Suprapubic skin (tissue), 3 donors: ENCODE measurements around the gene MAD1L1.

Source experiments
- CTCF ChIP-seq, 2 donors: fragments of 200-600 bp in 1 of 2; fragments of 450-650 bp in 1 of 2; sonication (generic) in 1 of 2; IDR thresholded peaks; one replicate each; pipeline ENCODE4 v1.5.1; 2016 to 2019; ENCODE audit warnings: antibody characterized with exemption in 2 of 2, mild to moderate bottlenecking in 1 of 2, moderate library complexity in 1 of 2
- EP300 ChIP-seq: sonication (generic); formaldehyde crosslinking; IDR thresholded peaks from one replicate; pipeline ENCODE4 v1.6.1; 2017; ENCODE audit warnings: antibody characterized with exemption
- POLR2A ChIP-seq, 2 donors: fragments of 450-650 bp; IDR thresholded peaks; one replicate each; pipeline ENCODE4 v1.6.1; 2017; ENCODE audit warnings: antibody characterized with exemption in 2 of 2, mild to moderate bottlenecking in 2 of 2, moderate library complexity in 2 of 2

- no peak for TF ChIP-seq CTCF (IDR thresholded peaks at IDR 0.05)
- no peak for TF ChIP-seq POLR2A (IDR thresholded peaks at IDR 0.05)
- no peak for TF ChIP-seq EP300
Measured at GRCh38 chr7:1769286-1770200, 463.2 kb downstream of the MAD1L1 start.
